WTC11 (cell line): ENCODE measurements around the gene SPACA7. TPM values are rescaled to one million over a fixed set of nuclear protein-coding genes. Genes with fewer than 3 reads are reported as not detected.
A peak's percentile ranks its signal among the peaks of the same experiment; 100 is the strongest.

Source experiments
- ATF3 ChIP-seq: sonication (generic); formaldehyde crosslinking; conservative IDR thresholded peaks from 2 replicates; pipeline ENCODE4 v1.8.1; 2022; ENCODE audit warnings: mild to moderate bottlenecking, missing genetic modification reagents
- GTF2I ChIP-seq: fragments of 250-450 bp; sonication (Bioruptor Pico); conservative IDR thresholded peaks from 2 replicates; pipeline ENCODE4 v1.4.0; 2021; ENCODE audit warnings: mild to moderate bottlenecking
- JAZF1 ChIP-seq: fragments of 250-450 bp; sonication (Bioruptor Pico); IDR thresholded peaks from 2 replicates; pipeline ENCODE4 v1.9.0; 2021; ENCODE audit warnings: moderate library complexity, mild to moderate bottlenecking, inconsistent platforms
- JUN ChIP-seq: sonication (generic); formaldehyde crosslinking; IDR thresholded peaks from 2 replicates; pipeline ENCODE4 v1.8.0; 2023; ENCODE audit warnings: mild to moderate bottlenecking, missing genetic modification reagents
- KAT7 ChIP-seq: sonication (generic); formaldehyde crosslinking; IDR thresholded peaks from 2 replicates; pipeline ENCODE4 v1.8.1; 2023; ENCODE audit warnings: missing genetic modification reagents, mild to moderate bottlenecking, borderline replicate concordance
- MYBL2 ChIP-seq: sonication (generic); formaldehyde crosslinking; IDR thresholded peaks from 2 replicates; pipeline ENCODE4 v1.8.1; 2023; ENCODE audit warnings: mild to moderate bottlenecking, moderate library complexity, missing genetic modification reagents
- NFATC4 ChIP-seq: fragments of 250-450 bp; sonication (Bioruptor Pico); IDR thresholded peaks from 2 replicates; pipeline ENCODE4 v1.9.0; 2021; ENCODE audit warnings: mild to moderate bottlenecking
- NFYB ChIP-seq: sonication (generic); formaldehyde crosslinking; conservative IDR thresholded peaks from 2 replicates; pipeline ENCODE4 v1.8.0; 2022; ENCODE audit warnings: low read depth, missing genetic modification reagents
- NR2C2 ChIP-seq: sonication (generic); formaldehyde crosslinking; IDR thresholded peaks from 2 replicates; pipeline ENCODE4 v1.8.0; 2022; ENCODE audit warnings: mild to moderate bottlenecking, missing genetic modification reagents
- SOX15 ChIP-seq: fragments of 250-450 bp; sonication (Bioruptor Pico); IDR thresholded peaks from 2 replicates; pipeline ENCODE4 v1.9.0; 2021; ENCODE audit warnings: mild to moderate bottlenecking
- TCF7 ChIP-seq: sonication (generic); formaldehyde crosslinking; IDR thresholded peaks from 2 replicates; pipeline ENCODE4 v1.8.0; 2022; ENCODE audit warnings: mild to moderate bottlenecking, low read depth, missing genetic modification reagents, moderate library complexity
- TEAD4 ChIP-seq: sonication (generic); formaldehyde crosslinking; IDR thresholded peaks from 2 replicates; pipeline ENCODE4 v1.8.0; 2022; ENCODE audit warnings: mild to moderate bottlenecking, missing genetic modification reagents
- ZNF232 ChIP-seq: sonication (generic); formaldehyde crosslinking; IDR thresholded peaks from 2 replicates; pipeline ENCODE4 v1.8.0; 2022; ENCODE audit warnings: mild to moderate bottlenecking, missing genetic modification reagents
- total RNA-seq: library from RNA; stranded (reverse); gene quantifications from 3 replicates; pipeline ENCODE4 v1.2.3, GENCODE V29; 2021
- TF ChIP-seq, protein P1 (sequence below): fragments of 200-600 bp; IDR thresholded peaks from 2 replicates; pipeline ENCODE4 v1.8.0; 2022; ENCODE audit warnings: antibody characterized with exemption
- TF ChIP-seq, protein P2 (sequence below): sonication (generic); formaldehyde crosslinking; IDR thresholded peaks from 2 replicates; pipeline ENCODE4 v1.8.0; 2023; ENCODE audit warnings: missing genetic modification reagents, mild to moderate bottlenecking, borderline replicate concordance
- TF ChIP-seq, protein P3 (sequence below): sonication (generic); formaldehyde crosslinking; IDR thresholded peaks from 2 replicates; pipeline ENCODE4 v1.8.1; 2023; ENCODE audit warnings: mild to moderate bottlenecking, missing genetic modification reagents
- TF ChIP-seq, protein P4 (sequence below): fragments of 250-450 bp; sonication (Bioruptor Pico); IDR thresholded peaks from 2 replicates; pipeline ENCODE4 v1.9.0; 2021; ENCODE audit warnings: mild to moderate bottlenecking
- TF ChIP-seq, protein P5 (sequence below): sonication (generic); formaldehyde crosslinking; IDR thresholded peaks from 2 replicates; pipeline ENCODE4 v1.8.0; 2022; ENCODE audit warnings: mild to moderate bottlenecking, missing genetic modification reagents
- TF ChIP-seq, protein P6 (sequence below): sonication (generic); formaldehyde crosslinking; IDR thresholded peaks from 2 replicates; pipeline ENCODE4 v1.8.0; 2022; ENCODE audit warnings: mild to moderate bottlenecking, missing genetic modification reagents
- TF ChIP-seq, protein P7 (sequence below): sonication (generic); formaldehyde crosslinking; IDR thresholded peaks from 2 replicates; pipeline ENCODE4 v1.8.1; 2023; ENCODE audit warnings: mild to moderate bottlenecking, missing genetic modification reagents
- TF ChIP-seq, protein P8 (sequence below): sonication (generic); formaldehyde crosslinking; IDR thresholded peaks from 2 replicates; pipeline ENCODE4 v1.8.1; 2023; ENCODE audit warnings: mild to moderate bottlenecking, missing genetic modification reagents, moderate library complexity

SPACA7 gene
- total RNA-seq, 1 experiment from 2014 or later, result not detected

- TF ChIP-seq, protein P1, sequence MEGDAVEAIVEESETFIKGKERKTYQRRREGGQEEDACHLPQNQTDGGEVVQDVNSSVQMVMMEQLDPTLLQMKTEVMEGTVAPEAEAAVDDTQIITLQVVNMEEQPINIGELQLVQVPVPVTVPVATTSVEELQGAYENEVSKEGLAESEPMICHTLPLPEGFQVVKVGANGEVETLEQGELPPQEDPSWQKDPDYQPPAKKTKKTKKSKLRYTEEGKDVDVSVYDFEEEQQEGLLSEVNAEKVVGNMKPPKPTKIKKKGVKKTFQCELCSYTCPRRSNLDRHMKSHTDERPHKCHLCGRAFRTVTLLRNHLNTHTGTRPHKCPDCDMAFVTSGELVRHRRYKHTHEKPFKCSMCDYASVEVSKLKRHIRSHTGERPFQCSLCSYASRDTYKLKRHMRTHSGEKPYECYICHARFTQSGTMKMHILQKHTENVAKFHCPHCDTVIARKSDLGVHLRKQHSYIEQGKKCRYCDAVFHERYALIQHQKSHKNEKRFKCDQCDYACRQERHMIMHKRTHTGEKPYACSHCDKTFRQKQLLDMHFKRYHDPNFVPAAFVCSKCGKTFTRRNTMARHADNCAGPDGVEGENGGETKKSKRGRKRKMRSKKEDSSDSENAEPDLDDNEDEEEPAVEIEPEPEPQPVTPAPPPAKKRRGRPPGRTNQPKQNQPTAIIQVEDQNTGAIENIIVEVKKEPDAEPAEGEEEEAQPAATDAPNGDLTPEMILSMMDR, result peak; percentile 93
- TF ChIP-seq, protein P2, sequence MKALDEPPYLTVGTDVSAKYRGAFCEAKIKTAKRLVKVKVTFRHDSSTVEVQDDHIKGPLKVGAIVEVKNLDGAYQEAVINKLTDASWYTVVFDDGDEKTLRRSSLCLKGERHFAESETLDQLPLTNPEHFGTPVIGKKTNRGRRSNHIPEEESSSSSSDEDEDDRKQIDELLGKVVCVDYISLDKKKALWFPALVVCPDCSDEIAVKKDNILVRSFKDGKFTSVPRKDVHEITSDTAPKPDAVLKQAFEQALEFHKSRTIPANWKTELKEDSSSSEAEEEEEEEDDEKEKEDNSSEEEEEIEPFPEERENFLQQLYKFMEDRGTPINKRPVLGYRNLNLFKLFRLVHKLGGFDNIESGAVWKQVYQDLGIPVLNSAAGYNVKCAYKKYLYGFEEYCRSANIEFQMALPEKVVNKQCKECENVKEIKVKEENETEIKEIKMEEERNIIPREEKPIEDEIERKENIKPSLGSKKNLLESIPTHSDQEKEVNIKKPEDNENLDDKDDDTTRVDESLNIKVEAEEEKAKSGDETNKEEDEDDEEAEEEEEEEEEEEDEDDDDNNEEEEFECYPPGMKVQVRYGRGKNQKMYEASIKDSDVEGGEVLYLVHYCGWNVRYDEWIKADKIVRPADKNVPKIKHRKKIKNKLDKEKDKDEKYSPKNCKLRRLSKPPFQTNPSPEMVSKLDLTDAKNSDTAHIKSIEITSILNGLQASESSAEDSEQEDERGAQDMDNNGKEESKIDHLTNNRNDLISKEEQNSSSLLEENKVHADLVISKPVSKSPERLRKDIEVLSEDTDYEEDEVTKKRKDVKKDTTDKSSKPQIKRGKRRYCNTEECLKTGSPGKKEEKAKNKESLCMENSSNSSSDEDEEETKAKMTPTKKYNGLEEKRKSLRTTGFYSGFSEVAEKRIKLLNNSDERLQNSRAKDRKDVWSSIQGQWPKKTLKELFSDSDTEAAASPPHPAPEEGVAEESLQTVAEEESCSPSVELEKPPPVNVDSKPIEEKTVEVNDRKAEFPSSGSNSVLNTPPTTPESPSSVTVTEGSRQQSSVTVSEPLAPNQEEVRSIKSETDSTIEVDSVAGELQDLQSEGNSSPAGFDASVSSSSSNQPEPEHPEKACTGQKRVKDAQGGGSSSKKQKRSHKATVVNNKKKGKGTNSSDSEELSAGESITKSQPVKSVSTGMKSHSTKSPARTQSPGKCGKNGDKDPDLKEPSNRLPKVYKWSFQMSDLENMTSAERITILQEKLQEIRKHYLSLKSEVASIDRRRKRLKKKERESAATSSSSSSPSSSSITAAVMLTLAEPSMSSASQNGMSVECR (CRISPR knock-in tag), result 0 out of 2 replicates have a peak, but pooled peaks have one; percentile 42
- no peak for TF ChIP-seq ZNF232 (CRISPR knock-in tag)
- TF ChIP-seq, protein P3, sequence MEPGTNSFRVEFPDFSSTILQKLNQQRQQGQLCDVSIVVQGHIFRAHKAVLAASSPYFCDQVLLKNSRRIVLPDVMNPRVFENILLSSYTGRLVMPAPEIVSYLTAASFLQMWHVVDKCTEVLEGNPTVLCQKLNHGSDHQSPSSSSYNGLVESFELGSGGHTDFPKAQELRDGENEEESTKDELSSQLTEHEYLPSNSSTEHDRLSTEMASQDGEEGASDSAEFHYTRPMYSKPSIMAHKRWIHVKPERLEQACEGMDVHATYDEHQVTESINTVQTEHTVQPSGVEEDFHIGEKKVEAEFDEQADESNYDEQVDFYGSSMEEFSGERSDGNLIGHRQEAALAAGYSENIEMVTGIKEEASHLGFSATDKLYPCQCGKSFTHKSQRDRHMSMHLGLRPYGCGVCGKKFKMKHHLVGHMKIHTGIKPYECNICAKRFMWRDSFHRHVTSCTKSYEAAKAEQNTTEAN (CRISPR knock-in tag), result no peak
- TF ChIP-seq, protein P4, sequence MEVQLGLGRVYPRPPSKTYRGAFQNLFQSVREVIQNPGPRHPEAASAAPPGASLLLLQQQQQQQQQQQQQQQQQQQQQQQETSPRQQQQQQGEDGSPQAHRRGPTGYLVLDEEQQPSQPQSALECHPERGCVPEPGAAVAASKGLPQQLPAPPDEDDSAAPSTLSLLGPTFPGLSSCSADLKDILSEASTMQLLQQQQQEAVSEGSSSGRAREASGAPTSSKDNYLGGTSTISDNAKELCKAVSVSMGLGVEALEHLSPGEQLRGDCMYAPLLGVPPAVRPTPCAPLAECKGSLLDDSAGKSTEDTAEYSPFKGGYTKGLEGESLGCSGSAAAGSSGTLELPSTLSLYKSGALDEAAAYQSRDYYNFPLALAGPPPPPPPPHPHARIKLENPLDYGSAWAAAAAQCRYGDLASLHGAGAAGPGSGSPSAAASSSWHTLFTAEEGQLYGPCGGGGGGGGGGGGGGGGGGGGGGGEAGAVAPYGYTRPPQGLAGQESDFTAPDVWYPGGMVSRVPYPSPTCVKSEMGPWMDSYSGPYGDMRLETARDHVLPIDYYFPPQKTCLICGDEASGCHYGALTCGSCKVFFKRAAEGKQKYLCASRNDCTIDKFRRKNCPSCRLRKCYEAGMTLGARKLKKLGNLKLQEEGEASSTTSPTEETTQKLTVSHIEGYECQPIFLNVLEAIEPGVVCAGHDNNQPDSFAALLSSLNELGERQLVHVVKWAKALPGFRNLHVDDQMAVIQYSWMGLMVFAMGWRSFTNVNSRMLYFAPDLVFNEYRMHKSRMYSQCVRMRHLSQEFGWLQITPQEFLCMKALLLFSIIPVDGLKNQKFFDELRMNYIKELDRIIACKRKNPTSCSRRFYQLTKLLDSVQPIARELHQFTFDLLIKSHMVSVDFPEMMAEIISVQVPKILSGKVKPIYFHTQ (CRISPR knock-in tag), result no peak
- TF ChIP-seq, protein P5, sequence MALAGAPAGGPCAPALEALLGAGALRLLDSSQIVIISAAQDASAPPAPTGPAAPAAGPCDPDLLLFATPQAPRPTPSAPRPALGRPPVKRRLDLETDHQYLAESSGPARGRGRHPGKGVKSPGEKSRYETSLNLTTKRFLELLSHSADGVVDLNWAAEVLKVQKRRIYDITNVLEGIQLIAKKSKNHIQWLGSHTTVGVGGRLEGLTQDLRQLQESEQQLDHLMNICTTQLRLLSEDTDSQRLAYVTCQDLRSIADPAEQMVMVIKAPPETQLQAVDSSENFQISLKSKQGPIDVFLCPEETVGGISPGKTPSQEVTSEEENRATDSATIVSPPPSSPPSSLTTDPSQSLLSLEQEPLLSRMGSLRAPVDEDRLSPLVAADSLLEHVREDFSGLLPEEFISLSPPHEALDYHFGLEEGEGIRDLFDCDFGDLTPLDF, result no peak
- TF ChIP-seq, protein P6, sequence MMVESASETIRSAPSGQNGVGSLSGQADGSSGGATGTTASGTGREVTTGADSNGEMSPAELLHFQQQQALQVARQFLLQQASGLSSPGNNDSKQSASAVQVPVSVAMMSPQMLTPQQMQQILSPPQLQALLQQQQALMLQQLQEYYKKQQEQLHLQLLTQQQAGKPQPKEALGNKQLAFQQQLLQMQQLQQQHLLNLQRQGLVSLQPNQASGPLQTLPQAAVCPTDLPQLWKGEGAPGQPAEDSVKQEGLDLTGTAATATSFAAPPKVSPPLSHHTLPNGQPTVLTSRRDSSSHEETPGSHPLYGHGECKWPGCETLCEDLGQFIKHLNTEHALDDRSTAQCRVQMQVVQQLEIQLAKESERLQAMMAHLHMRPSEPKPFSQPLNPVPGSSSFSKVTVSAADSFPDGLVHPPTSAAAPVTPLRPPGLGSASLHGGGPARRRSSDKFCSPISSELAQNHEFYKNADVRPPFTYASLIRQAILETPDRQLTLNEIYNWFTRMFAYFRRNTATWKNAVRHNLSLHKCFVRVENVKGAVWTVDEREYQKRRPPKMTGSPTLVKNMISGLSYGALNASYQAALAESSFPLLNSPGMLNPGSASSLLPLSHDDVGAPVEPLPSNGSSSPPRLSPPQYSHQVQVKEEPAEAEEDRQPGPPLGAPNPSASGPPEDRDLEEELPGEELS, result no peak
- TF ChIP-seq MYBL2 (CRISPR knock-in tag), result no peak
- TF ChIP-seq, protein P7, sequence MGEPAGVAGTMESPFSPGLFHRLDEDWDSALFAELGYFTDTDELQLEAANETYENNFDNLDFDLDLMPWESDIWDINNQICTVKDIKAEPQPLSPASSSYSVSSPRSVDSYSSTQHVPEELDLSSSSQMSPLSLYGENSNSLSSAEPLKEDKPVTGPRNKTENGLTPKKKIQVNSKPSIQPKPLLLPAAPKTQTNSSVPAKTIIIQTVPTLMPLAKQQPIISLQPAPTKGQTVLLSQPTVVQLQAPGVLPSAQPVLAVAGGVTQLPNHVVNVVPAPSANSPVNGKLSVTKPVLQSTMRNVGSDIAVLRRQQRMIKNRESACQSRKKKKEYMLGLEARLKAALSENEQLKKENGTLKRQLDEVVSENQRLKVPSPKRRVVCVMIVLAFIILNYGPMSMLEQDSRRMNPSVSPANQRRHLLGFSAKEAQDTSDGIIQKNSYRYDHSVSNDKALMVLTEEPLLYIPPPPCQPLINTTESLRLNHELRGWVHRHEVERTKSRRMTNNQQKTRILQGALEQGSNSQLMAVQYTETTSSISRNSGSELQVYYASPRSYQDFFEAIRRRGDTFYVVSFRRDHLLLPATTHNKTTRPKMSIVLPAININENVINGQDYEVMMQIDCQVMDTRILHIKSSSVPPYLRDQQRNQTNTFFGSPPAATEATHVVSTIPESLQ (CRISPR knock-in tag), result no peak
- TF ChIP-seq GTF2I, result no peak
- TF ChIP-seq ATF3 (CRISPR knock-in tag), result no peak
- TF ChIP-seq NR2C2 (CRISPR knock-in tag), result no peak
- TF ChIP-seq TCF7 (CRISPR knock-in tag), result no peak
- TF ChIP-seq KAT7 (CRISPR knock-in tag), result no peak
- no peak for TF ChIP-seq SOX15 (CRISPR knock-in tag)
- TF ChIP-seq JUN (CRISPR knock-in tag), result no peak
- no peak for TF ChIP-seq JAZF1 (CRISPR knock-in tag)
- no peak for TF ChIP-seq NFYB (CRISPR knock-in tag)
- TF ChIP-seq TEAD4 (CRISPR knock-in tag), result no peak
- no peak for TF ChIP-seq NFATC4
- TF ChIP-seq, protein P8, sequence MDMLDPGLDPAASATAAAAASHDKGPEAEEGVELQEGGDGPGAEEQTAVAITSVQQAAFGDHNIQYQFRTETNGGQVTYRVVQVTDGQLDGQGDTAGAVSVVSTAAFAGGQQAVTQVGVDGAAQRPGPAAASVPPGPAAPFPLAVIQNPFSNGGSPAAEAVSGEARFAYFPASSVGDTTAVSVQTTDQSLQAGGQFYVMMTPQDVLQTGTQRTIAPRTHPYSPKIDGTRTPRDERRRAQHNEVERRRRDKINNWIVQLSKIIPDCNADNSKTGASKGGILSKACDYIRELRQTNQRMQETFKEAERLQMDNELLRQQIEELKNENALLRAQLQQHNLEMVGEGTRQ (CRISPR knock-in tag), result no peak
Measured at GRCh38 chr13:112443995-112444311, 67.8 kb downstream of the SPACA7 start (continued).
